Right lung (tissue), 5 donors: Measurements from ENCODE around the gene CCDC170. TPM values are rescaled to one million over a fixed set of nuclear protein-coding genes. Genes with fewer than 3 reads are reported as not detected.
"Not testable (repeated sequence)": the region's sequence is repeated elsewhere in the genome, so short reads cannot be mapped to it uniquely, and the experiment has no call there.

Experiments
- DNase-seq, 2 donors: peaks; one replicate each; pipeline ENCODE4 v3.0.0-alpha.2; 2013
- polyA plus RNA-seq, 5 donors: library from polyadenylated mRNA; unstranded; fragments of 120-200 nt; gene quantifications; one replicate each; pipeline versions ENCODE4 v1.2.1 to v1.2.3, GENCODE V29; 2013; ENCODE audit warnings: inconsistent platforms in 1 of 5, low replicate concordance in 1 of 5; ENCODE audit not compliant: insufficient read length in 5 of 5, insufficient read depth in 1 of 5

CCDC170 gene
- polyA plus RNA-seq, 5 donors: 2.8 to 8.7 (median 4.6) TPM

- no peak for DNase-seq
Measured at GRCh38 chr6:151539506-151540268, 45.9 kb downstream of the CCDC170 start.

GRCh38 chr6:151544453-151544852 is 50.6 kb downstream of the CCDC170 start:
- DNase-seq: no peak

GRCh38 chr6:151544884-151545283 is 51.1 kb downstream of the CCDC170 start:
- DNase-seq: not testable (repeated sequence)

DNA sequence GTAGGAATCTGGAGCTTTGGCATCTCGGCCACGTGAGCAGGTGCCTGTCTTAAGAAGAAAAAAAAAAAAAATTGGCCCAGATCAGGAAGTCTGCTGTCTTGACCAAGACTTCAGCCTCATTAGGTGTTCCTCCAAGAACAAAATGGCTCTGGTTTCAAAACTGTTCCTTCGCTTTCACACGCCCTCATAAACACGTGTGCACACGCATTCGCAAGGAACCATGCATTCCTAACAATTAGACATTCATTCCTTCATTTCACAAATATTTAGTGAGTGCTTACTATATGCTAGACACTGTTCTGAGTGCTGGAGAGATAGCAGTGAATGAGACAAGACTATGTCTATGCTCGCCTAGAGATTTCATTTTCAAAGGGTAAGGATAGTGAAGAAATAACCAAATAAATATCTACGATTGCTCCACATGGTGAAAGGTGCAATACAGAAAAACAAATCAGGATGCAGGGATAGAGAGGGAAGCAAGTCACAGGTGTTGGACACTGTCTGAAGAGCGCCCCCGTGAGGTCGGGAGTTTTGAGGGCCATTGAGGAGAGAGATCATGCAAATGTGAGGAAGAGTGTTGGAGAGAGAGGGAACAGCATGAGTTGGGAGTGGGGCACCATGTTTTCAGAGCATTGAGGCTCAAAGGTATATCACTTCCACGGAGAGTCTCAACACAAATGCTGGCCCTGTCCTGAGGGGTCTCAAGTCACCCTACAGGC is 53.3 kb downstream of the CCDC170 start:
- no peak for DNase-seq

DNA sequence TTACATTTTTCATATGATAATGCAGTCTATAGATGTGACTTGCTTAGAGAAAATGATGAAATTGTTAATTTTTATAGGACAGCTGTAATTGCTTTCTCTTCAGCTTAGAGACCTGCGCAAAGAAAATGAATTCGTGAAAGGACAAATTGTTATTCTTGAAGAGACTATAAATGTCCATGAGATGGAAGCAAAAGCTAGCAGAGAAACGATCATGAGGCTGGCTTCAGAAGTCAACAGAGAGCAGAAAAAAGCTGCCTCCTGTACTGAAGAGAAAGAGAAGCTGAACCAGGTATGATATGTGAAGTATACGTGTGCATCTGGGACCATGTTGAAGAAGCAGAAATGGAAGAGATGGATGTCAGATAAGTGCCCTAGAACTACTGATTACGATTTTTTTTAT is 54.4 kb downstream of the CCDC170 start:
- no peak for DNase-seq

DNA sequence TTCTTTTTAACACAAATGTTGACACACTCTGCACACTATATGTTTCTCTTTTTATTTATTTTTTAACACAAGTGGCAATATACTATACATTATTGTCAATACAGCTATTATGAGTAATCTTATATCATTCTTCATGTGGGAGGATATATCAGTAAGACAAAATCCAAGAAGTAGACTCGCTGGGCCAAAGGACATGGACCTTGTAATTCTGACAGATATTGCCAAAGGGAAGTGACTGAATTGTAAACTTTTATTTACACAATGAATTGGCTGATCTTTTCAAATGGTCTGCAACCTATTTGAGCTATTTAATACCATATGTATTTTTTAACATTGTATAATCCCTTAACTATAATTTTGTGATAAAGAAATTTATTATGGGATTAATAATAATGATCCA is 56.0 kb downstream of the CCDC170 start:
- DNase-seq: no peak

GRCh38 chr6:151550618-151551017 is 56.8 kb downstream of the CCDC170 start:
- DNase-seq: no peak

- DNase-seq: no peak
Measured at GRCh38 chr6:151551223-151551857, 57.5 kb downstream of the CCDC170 start.

DNA sequence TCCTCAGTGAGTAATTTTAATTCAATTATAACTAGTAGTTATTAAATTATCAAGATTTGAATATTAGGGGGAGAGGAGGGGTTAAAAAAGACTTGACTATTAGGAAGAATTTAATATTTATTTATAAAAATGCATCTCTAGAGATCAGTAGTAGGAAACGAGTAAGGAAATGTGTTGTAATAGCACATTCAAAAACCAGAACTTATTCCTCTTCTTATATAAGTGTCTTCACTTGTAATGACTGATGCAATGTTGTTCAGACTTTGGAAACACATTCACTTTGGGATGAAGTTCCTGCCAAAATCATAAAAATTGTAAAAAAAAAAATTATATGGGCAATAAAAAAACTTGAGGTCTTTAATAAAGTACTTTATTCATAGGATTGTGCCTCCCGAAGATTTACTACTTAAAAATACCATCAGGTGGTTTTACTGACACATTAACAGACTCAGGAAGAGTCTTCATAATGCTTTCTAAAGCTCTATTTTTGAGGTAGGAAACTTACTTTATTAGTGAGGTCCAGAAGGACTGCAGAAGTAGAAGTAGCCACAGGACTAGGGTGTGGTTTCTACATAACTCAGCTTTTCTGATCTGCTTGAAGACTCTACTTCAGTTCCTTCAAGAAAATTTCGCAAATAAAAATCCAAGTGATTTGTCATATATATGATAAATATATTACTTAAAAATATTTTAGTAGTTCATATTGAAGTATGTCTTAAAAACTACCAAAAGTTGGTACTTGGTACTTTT is 59.8 kb downstream of the CCDC170 start:
- DNase-seq: no peak

GRCh38 chr6:151561238-151561637 is 67.4 kb downstream of the CCDC170 start:
- no peak for DNase-seq

- DNase-seq: no peak
Measured at GRCh38 chr6:151564654-151565053, 70.8 kb downstream of the CCDC170 start.

- DNase-seq: no peak
Measured at GRCh38 chr6:151565940-151566339, 72.1 kb downstream of the CCDC170 start.

DNA sequence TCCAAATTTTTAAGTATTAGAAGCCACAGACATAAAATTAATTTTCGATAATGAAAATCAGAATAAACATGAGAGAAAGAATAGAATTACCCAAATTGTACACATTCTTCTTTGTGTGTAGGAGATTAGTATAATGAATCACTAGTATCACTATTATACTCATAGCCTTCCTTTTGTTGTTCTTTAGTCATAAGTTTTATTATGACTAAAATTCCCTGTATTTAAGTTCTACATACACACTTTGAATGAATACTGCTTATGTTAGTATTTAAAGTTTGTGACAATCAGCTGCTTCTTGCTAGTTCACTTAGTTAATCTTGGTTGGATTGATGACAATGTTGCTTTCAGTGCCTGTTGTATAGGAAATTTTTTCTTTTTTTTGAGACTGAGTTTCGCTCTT is 72.7 kb downstream of the CCDC170 start:
- DNase-seq: no peak

DNA sequence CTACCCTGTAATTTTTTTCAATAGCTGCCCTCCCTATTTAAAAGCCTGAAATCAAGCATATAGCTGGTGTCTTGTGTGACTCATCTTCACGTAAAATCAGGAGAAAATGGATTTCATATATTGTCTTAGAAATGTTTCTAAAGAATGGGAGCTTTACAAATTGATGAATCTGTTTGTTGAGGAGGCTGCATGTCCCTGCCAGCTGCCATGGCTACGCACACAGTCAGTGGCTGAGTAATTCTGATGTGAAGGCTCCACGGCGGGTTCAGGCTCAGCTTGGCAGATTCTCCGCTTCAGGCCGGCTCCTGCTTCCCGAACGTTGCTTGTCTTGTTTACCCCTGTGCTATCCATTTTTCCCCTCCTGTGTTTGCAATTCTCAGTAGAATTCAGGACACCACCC is 82.8 kb downstream of the CCDC170 start:
- DNase-seq: no peak

- no peak for DNase-seq
Measured at GRCh38 chr6:151577257-151577656, 83.4 kb downstream of the CCDC170 start.

DNA sequence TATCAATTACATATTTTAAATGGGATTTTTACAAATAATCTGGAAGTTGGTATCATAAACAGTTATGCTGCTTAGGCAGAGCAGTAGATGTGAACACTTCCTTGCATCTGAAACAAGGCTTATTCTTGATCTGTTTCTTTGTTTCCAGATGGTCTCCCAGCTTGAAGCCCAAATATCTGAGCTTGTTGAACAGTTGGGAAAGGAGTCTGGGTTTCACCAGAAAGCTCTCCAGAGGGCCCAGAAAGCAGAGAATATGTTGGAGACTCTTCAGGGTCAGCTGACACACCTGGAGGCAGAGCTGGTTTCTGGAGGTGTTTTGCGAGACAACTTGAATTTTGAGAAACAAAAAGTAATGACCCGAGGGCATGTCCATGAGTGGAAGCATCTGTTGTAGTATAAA is 91.9 kb downstream of the CCDC170 start:
- no peak for DNase-seq

- no peak for DNase-seq
Measured at GRCh38 chr6:151589667-151590066, 95.8 kb downstream of the CCDC170 start.

DNA sequence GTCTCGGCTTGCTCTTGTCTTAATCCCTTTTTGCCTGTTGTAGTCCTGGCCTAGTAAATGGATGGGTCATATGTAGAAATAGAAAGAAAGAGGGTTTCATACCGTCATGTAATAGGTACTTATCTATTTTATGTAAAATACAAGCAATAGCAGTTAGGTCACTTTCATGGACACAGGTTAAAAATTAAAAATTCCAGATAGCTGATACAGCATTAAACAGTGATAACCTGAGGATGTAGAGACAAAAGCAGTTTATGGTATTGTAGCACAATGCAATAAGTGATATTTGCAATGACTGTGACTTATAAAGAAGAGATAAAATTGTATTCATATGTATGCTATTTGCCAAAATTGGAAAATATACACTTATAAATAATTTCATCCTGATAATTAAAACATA is 96.9 kb downstream of the CCDC170 start:
- no peak for DNase-seq

- no peak for DNase-seq
Measured at GRCh38 chr6:151592449-151593159, 98.8 kb downstream of the CCDC170 start.

DNA sequence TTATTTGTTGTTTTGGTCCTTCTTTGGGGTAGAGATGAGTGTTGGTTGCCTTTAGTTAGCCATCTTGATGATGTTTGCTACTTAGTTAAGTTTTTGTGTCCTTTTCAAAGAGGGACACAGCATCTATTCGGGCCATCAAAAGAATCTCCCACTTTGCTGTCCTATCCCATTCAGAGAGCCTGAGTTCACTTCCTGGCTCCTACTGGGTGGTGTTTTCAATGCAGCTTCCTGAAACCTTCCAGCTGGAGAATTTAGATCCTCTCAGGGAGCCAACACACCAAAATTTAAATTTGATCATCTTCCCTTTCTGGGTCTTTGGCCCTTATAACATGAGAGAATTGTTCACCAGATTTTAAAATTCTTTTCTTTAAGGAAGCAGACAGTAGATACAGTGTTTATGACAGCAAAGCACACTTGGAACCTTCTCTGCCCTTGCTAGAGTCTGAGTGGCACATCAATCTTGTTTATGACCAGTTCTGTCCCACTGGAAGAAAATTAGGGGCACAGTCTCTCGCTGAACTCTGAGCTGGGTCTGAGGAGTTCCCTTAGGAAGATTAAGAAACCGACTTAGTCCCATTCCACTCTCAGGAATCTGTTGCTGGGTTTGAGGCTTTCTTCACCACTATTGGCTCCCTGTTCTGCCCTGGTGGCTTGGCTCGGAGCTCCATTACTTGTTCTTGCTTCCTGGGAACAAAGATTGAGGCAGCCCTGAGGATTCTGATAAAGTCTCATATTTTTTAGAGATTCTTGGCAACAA is 115.5 kb downstream of the CCDC170 start:
- no peak for DNase-seq

DNA sequence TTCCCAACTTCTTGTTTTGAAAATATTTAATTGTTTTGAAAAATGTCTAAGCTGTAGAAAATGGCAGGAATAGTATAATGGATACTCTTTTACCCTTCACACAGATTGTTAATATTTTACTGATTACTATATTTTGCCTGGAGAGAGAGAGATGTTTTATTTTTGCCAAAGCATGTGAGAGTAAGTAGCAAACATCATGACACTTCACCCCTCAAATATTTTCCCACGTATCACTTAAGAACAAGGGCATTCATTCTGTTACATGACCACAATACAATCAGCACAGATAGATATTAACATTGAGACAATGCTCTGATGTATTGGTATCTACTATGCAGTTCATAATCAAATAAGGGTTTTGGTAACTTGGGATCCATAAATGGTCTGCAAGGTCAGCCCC is 116.5 kb downstream of the CCDC170 start:
- no peak for DNase-seq
